HG03135 (cell line): Measurements from ENCODE around the gene DLST.

Source experiments
- ATAC-seq: cut with Tn5 transposase; IDR thresholded peaks from one replicate; pipeline ENCODE4 v1.9.1; 2021; ENCODE audit warnings: mild to moderate bottlenecking, moderate library complexity; ENCODE audit not compliant: unreplicated experiment

DLST gene

DNA sequence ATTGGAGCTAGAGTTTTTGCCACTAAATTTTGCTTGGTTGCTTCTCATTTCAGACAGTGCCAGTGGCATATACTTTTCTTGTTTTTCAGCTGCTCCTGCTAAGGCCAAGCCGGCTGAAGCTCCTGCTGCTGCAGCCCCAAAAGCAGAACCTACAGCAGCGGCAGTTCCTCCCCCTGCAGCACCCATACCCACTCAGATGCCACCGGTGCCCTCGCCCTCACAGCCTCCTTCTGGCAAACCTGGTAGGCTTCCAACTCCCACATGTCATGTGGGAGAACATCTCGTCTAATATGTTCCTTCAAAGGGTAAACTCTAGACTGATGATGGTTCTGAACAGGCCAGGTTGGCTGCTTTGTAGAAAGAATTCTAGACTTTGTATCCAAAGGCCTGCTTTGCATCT, 11.0 kb downstream of the DLST start:
- no peak for ATAC-seq

DNA sequence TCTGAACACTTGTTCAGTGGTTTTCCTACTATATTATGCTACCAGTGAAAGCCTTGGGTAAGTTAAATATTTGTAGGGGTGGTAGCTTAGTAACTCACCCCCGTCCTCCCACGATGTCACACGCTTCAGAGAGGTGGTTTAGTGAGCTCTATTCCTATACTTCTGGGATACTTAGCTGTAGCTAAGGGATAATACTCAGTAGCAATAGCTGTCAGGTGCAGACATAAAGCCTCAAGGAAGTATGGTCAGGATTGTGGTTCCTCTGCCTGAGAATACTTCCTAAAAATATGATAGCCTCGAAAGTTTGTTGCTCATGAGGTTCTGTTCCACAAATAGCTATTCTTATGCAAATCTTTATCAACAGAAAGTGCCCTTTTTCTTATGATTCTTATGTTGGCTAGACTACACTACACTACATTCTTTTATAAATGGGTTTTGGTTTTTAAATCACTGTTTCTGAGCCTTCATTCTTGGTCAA, 11.9 kb downstream of the DLST start:
- ATAC-seq, result peak; percentile 74

DNA sequence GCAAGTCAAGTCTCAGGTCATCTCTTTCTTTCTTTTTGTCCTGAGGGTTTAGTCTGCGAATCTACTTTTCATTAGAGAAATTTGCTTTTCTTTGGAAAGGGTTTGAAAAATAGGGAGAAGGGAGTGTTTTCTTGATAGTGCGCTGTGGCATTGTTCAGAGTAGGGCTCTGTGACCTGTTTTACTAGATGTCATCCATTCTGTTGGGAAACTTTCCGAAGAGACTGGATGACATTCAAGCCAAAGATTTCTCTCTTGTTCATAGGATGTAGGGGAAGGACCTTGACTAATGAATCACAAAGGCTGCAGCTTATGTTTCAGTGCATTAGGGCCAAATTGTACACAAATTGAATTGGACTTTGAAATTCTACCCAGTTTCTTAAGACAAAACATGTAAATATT, 14.7 kb downstream of the DLST start:
- no peak for ATAC-seq

DNA sequence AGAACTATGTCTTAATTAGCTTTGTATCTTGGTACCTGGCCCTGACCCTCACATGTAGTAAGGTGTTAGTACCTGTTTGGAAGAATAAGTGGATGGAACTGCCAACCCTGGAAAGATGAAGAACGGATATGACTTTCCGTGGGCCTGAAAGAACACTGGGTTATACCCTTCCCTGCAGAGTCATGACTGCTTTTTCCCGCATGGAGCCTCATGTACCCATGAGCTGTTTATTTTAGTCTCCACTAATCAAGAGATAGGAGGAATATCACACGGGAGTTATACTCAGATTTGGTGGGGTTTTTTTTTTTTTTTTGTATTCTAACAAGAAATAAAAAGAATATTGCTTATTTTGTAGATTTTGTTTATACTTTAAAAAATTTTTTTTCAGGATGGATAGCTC, 15.9 kb downstream of the DLST start:
- ATAC-seq, result no peak

DNA sequence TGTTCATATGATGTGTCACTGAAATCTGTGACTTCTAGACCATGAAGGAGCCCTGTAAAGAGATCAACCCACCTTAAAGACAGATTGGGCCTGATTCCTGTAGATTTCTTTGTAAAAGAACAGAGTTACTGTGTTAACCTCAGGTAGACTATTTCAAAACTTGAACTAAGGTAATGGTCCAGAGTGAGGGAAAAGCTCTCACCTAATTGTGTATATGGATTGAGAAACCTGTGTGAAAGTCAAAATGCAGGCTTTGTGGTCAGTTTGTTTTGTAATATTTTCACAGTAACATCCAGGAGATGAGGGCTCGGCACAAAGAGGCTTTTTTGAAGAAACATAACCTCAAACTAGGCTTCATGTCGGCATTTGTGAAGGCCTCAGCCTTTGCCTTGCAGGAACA, 16.4 kb downstream of the DLST start:
- ATAC-seq, result no peak

DNA sequence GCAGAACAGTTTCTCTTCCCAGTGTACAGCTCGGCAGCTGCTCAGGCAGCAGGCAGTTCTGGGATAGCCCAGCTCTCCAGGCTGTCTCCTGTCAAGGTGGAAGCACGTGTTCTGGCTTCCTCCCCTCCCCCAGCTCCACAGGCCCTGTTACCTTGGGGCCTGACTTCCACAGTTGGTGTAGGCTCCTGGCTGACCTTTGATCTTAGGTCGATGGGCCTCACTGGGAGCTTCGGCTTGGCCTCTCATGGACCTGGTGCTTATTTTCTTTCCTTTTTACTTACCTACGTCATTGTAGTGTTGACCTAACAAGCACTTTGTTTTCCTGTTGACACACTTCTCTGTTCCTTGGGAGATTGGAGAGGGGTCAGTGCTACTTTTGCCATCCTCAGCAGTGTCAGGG, 17.0 kb downstream of the DLST start:
- ATAC-seq, result no peak

DNA sequence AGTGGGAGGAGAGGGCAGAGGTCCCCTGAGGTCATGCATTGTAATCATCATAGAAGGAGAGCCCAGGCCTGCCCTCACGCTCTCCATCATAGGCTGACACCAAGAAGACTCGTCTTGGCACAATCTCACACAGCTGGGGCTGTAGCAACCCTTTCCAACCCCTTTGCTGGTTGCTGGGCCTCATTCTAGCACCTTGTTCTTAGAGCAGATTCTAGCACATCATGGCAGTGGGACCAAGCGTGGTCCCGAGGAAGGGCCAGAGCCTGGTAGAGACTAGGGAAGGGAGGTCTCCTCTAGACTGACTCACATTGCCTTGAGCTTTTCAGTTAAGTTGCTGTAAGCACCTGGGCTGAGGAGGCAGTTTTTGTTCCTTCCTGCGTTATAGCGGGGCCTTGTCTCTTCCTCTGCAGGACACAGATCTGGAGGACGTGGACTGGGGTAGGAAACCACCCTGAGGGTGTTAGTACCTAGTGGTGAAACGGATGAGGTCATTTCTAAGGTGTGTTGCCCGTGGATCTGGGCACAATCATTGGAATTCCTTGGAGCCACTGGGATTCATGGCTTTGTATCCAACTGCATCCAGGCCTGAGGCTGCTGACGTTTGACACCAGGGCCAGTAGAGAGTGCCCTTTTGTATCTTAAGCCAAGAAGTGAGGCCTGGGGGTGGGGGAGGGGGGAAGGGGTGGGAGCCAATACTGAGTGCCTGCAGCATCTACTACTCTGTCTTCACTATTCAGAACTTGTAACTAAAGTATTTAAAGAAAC, 21.4 kb downstream of the DLST start:
- ATAC-seq, result no peak

DNA sequence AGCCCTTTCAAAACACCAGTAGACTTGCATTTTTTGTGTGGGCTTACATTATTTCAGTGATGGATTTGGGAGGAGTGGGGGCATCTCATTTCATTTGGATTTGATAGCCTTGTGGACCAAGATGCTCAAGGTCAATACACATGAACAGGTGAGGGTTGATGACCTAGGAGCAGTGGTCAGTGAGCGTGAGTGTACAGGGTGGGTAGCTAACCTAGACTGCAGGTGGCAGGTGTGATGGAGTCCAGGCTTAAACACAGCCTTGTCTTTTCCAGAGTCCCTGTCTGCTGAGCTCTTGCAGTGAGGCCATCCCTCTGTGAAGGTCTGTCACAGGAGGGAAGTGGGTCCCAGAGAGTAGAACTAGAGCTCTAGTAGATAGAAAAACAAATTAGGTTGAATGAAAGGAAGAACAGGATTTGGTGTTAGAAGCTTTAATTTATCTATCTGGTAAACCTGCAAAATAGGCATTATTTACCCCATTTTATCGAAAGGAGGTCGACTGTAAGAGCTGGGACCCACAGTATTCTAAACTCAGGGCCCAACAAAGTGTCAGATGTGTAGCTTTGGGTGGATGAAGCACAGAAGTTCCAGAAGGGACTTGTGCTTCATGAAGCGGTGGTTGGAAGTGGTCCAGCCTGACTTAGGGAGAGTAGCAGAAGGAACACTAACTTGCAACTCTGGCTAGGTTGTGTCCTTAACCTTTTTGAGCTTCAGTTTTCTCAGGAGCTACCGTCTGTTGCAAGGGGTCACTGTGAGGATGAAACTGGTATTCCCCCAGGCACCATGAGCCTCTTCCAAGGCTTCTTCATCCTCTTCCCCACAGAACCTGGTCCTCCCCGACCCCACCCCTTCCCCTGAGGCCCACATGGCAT, 23.2 kb downstream of the DLST start:
- no peak for ATAC-seq

DNA sequence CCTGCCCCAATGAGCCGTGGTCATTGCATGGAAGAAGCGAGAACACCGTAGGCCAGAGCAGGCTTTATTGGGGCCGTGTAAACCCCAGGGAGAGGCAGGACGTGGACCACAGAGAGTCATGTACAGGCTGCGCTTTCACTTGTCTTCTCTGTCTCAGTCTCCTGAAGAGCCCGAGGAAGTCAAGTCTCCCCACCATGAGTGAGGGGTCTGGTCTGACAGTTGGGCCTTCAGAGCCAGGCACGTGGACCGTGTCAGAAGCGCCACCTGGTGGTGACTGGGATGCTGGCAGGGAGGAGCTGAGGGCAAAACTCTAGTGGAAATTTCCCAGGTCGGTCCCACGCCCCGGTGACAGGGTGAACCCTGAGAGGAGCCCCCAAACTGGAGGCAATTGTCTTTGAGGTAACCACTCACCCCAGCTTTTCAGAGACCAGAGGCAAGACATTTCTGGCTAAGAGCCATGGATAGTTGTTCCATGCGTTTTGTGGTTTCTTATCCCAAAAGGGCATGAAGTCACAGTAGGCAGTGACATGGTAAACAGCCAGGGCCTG, 24.0 kb downstream of the DLST start:
- ATAC-seq, result no peak

DNA sequence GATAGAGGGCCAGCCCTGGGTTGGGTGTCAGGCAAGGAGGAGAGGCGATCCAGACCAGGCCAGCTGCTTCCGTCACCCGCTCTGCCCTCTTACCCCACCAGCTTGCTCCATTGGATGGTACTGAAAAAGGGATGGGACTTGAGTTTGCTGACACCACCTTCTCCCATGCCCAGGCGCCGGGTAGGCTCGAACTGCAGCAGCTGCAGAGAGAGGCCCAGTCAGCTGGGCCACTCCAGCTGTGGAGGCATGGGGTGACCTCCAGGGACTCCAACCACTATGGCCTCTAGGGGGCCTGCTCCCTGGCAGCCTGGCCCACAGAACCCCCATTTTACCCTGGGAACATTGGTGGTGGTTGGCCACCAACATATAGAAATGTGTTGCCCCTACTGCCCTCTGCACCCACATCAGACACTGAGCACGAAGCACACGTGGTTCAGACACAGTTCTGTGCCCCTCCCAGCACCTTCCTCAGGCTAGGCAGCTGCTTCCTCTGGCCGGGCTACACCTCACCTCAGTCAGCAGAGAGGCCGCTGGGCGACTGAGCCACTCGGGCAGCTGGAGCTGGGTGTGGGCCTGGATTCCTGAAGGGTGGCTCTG, 25.3 kb downstream of the DLST start:
- no peak for ATAC-seq

DNA sequence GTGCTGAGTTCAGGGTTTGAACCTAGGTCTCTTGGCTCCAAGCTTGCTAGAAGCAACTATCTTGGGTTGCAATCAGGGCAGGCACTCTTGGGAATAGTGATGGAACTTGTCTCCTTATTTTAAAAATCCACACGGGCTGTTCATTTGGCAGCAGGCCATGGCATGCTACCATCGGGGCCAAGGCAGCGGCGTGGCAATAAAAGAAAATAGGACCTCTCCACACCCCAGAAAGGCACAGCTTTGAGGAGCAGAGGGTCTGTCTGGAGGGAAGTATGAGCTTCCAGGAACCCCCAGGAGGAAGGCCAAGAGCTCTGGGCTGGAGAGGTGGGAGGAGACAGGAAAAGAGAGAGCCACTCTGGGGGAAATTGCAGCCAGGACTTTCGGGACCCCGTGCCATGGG, 26.0 kb downstream of the DLST start:
- ATAC-seq, result no peak

DNA sequence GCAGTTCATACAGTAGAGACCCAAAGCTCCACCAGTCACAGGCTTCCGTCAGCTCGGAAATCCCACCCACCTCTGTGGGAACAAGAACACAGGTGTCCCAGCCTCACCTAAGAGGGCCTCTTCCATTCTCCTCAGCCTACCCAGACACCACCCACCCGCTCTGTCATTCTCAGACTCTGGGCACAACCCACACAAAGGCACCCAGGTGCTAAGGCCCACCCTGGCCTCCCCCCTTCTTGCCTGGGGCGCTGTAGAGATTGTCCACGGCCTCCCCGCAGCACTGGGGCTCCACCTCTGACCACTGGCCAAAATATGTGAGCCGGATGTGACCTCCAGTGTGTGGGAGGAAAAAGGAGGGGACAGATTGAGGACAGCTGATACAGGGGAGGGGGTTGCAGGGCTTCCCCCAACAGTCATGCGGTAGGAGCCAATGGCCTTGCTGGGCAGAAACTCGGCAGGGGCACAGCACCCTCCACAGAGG, 27.2 kb downstream of the DLST start:
- no peak for ATAC-seq

DNA sequence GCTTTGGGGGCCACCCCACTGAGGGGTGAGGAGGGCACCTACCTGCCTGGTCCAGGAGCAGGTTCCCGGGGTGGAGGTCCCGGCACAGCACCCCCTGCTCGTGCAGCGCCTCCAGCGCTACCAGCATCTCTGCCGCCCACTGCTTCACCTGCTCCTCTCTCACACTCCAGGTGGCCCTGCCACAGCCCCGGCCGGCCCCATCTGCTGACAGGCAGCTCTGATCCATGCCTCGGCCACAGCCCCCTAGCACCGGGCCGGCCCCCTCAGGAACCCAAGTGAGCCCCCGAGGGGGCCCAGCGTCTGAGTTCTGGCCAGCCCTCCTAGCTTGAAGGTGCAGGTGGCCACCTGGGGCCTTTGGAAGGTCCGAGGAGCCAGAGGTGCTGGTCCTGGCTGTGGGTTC, 27.8 kb downstream of the DLST start:
- ATAC-seq, result no peak

DNA sequence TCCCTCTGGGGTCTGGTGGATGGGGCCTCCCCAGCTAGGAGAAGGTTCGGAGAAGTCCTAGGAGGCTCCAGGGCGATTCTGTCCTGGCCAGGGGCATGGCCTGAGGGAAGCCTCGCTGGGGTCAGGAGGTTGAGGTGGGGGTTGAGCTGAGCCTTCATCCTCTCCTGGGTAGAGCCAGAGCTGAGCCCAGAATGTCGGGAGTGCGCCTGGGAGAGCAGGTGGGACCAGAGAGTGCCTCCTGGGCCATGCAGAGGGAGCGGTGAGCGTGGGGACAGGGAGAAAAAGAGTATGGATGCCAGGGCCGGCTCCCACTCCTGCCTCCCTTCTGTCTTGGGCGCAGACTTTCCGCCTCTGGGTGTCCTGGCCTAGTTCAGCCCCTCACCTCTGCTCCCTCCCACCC, 28.2 kb downstream of the DLST start:
- no peak for ATAC-seq

DNA sequence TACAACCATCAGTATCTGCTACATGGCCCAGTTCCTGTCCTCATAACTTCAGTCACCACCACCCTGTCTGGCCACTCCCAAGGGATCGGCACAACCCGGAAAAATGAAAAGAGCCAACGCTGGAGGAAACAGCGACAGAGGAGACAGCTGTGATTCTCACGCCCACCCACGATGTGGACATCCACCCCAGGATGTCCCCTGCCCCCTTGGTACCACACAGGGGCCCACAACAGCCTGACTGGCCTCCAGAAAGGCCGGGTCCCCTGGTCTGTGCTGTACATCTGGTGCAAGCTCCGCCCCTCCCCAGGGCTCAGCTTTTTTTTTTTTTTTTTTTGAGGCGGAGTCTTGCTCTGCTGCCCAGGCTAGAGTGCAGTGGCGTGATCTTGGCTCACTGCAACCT, 28.8 kb downstream of the DLST start:
- ATAC-seq, result no peak

DNA sequence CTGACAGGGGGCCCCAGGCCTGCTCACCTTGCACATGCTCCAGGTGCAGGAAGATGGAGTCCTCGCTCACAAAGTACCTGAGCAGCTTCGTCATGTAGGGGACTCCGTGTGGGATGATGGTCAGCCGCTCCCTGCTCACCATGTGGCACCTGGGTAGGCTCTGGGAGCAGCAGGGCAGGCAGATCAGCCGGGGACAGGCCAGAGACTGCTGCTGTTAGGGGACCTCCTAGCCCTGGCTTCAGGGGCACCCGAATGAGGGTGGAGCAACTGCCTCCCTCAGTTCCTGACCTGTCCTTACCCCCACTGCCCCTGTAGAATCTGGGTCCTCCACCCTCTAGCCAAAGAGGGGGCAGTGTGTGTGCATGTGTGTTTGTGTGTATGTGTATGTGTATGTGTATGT, 29.5 kb downstream of the DLST start:
- no peak for ATAC-seq

DNA sequence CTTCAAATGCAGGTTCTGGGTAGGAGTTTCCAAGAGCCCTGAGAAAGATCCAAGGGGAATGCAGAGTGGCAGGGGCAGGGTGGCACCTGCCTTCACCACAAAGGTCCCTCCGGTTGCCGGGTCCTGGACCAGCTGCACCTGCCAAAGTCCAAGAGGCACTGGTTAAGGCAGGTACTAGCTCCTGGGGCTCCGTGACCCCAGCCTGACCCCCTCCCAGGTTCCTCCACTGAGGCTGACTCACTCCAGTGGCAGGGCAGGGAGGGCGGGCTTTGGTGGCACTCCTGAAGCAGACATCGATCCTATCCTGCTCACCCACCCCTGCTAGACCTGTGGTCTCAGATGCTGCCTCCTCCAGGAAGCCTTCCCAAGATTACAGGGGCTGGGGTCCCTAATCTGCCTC, 30.0 kb downstream of the DLST start:
- ATAC-seq, result no peak

DNA sequence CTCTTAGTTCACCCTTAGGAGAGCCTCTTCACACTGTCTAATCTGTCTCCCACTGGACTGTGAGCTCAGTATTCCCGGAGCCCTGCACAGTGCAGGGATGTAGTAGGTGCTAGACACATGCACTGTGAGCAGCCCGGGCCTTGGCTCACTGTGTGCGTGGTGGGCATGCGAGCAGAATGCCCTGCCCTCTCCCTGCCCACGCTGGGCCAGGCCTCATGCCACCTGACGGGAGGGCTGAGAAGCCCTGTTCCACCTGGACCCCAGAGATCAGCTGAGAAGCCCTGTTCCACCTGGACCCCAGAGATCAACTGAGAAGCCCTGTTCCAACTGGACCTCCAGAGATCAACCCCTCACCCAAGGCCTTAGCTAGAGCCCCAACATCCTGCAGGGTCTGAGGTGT, 30.4 kb downstream of the DLST start:
- no peak for ATAC-seq

DNA sequence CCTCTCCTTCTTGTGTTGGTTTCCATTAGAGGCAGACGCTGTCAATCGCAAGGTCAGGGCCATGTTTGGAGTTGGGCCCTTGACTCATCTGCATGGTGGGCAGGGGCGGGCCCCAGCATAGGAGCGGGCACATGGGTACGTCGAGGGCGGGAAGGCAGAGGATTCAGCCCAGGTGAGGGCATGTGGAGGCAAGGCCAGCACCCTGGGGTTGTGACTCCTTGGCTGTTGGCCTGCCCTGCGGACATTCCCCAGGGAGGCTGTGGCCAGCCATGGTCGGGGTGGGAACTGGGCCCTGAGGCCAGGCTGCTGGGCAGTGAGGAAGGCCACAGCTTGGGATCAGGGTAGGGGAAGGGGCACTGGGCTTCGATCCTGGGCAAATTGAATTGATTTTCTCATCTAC, 31.1 kb downstream of the DLST start:
- no peak for ATAC-seq

DNA sequence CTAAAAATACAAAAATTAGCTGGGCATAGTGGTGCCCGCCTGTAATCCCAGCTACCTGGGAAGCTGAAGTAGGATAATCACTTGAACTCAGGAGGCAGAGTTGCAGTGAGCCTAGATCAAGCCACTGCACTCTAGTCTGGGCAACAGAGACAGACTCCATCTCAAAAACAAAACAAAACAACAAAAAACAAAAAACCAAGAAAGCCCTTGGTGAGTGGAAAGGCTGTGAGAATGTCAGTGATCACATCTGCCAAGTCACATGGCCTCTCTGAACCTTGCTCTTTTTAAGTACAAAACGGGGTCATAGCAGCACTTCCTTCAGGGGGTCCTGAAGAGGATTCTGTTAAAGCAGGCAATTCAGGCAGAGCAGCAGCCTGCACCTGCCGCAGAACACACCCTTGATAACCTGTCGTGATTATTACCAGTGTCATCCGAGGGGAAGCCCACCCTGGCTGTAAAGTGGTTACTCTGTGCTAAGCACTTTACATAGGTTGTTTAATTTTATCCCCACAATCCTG, 31.7 kb downstream of the DLST start:
- ATAC-seq, result no peak

DNA sequence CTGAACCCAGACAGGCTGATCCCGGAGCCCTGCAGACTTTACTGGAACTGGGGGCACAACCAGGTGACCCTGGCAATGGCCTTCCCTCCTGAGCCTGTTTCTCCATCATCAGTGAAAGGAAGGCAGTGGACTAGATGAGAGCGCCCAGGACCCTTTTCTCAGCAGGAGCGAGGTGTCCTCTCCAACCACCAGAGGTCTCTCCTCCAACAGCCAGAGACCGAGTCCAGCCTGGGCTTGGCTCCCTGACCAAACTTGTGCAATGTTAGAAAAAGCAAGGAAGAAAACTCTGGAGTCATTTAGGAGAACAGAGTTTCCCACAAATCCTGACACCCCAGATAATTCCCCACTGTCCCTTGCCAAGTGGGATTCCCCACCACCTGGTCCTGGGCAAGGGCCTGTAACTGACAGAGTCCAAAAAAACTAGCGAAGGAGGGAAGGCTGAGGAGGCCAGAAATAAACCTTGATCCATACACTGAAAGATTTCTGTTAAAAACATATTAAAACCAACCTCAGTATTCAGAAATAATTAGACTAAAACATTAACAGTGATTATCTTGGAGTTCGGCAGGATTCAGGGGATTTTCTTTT, 32.4 kb downstream of the DLST start:
- ATAC-seq, result no peak
